ENCODE data around the gene SRPX.

SRPX gene

GRCh38 chrX:38138157-38138891 is 82.3 kb downstream of the SRPX start:
- no peak for DNase-seq

GRCh38 chrX:38129366-38129765 is 91.3 kb downstream of the SRPX start:
- no peak for DNase-seq

DNA sequence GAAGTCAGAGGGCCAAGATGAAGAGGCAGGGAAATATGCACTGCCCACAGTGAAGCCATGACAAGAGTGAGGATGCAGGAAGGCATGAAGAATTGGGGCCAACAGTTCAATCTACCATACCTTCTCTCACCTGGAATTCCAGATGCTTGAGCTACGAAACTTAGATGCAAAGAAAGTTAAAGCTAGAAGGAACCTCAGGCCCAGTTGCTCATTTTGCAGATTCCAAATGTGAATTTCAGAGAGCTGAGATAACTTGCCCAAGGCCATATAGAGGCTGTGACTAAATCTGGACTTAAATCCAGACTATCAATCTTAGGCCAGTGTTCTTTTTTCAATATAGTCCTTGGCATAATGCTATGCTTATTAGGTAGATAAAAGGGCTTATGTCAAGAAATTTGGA is 92.7 kb downstream of the SRPX start:
- DNase-seq, result no peak

- DNase-seq, result no peak
Observed at GRCh38 chrX:38126179-38126578, 94.5 kb downstream of the SRPX start.

DNA sequence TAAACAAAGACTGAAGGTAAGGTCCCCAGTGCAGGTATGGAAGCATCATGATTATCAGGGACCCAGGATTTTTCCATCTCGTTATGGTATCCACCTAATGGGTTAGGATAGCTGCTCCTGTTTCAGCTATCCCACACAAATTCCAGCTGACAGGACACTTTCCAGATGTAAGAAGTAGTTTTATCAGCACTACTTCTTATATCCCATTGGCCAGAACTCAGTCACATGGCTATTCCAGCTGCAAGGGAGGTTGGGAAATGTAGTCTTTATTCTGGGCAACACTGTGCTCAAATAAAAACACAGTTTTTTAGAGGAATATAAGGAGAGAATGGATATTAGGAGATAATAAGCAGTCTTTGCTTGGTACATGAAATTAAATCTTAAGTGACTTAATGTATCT is 96.7 kb downstream of the SRPX start:
- no peak for DNase-seq

DNA sequence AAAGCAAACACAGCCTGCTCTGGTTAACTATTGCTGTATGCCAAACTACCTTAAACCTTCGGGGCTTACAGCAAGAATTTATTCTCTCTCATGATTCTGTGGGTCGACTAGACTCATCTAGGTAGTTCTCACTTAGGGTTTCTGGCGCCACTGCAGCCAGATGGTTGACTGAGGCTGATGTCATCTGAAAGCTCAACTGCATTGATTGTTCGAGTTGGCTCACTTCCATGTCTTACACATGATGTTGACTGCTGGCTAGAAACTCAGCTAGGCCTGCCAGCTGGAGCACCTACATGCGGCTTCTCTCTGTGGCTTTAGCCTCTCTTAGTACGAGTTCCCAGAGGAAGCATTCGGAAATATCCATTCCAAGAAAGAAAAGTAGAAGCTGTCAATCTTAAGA is 103.2 kb downstream of the SRPX start:
- no peak for DNase-seq

DNA sequence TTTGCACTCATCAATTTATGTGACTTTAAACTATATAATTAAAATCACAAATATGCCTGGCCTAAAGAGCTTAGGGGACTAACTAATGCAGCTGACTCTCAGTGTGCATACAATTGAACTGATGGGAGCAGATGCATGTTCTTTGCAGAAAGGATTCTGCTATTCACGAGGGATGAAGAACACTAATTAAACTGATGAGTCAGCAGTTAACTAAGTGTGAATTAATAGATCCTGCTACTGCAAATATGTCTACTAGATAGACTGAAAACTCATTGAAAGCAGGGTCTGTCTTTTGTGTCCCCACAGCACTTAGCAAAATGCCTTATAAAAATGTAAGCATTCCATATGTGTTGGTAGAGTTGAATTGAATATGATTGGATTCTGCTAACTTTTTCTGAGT is 104.0 kb downstream of the SRPX start:
- DNase-seq, result no peak

- no peak for DNase-seq
Observed at GRCh38 chrX:38112566-38112965, 108.1 kb downstream of the SRPX start.

DNA sequence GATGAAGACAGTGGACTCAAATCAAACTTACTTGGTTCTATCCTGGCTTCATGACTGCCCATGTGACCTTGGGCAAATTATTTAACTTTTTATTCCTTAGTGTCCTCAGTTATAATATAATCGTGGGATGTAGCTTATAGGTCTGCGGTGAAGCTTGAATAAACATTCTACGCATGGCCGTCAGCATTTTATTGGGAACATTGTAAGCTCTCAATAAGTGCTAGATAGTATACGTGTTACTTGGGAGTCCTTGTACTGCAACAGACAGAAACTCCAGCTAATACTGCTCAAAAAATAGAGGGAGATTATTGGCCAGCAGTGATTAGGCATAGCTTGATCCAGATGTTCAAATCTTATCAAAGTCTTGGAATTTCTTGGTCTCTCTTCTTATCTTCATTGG is 109.5 kb downstream of the SRPX start:
- DNase-seq, result no peak

DNA sequence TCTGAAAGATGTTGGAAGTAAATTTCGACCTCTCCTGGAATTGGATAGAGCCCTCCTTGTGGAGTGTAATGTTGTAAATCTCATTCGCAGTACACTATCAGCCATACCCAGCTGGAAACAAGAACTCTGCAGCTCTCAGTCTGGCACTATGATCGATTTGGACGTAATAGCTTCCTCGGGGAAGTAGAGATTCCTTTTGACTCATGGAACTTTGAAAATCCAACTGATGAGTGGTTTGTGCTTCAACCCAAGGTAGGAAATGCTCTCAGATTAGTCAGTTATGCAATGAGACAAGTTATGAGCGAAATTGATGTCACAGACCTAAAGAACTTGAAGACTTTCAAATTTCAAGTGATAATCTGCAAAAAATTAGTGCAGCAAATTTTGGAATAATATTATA is 110.4 kb downstream of the SRPX start:
- no peak for DNase-seq

- no peak for DNase-seq
Observed at GRCh38 chrX:38109042-38109898, 111.4 kb downstream of the SRPX start.

DNA sequence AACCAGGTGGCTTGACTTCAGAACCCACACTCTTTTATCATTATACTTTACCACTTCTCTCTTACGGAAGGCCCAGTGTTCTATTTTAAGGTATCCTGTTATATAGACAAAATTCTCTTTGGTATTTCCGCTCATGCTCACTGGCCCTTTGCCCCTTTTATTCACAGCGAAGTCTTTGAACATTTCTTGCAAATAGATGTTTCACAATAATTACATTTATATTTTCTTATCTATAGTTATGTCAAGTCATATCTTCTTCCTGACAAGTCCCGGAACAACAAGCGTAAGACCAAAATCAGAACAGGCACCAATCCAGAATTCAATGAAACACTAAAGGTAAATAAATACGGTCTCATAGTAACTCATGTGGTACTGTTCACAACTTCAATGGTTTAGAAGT is 112.3 kb downstream of the SRPX start:
- DNase-seq, result no peak

DNA sequence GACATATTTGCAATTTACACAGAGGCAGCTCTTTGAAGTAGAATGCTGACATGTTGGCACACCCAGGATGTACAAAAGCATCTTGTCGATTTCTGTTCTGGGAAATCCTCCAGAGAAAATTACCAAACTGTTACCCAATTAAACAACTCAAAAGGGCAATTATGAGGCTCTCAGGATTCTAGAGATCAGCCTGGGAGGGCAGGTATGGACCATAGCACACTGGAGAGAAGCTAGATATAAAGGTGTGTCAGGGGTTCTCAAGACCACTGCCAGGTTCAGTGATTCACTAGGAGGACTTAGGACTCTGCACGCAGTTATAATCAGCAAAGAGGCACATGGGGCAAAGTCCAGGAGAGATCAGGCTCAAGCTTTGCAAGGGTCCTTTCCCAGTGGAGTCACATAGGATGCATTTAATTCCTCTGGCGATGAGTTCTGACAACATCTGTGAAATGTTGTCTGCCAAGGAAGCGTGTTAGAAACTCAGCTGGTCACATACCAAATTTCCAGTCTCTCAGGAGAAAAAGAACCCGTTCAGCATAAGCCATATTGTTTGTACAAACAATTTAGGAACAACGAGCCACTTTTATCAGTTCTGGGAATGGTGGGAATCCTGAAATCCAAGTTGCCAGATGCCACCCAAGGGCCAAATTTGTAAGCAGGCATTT is 113.5 kb downstream of the SRPX start:
- DNase-seq, result no peak

DNA sequence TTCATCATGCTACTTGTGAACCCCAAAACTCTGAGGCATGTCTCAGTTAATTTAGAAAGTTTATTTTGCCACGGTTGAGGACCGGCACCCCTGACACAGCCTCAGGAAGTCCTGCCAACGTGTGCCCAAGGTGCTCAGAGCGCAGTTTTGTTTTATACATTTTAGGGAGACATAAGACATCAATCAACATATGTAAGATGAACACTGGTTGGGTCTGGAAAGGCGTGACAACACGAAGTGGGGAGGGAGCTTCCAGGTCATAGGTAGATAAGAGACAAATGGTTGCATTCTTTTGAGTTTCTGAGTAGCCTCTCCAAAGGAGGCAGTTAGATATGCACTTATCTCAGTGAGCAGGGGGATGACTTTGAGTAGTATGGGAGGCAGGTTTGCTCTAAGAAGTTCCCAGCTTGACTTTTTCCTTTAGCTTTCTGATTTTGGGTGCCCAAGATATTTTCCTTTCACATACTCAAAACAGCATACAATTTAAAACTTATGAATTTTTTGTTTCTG is 115.4 kb downstream of the SRPX start:
- DNase-seq, result no peak

- DNase-seq, result no peak
Observed at GRCh38 chrX:38103857-38104812, 116.5 kb downstream of the SRPX start.

- DNase-seq, result no peak
Observed at GRCh38 chrX:38102875-38103274, 117.8 kb downstream of the SRPX start.

DNA sequence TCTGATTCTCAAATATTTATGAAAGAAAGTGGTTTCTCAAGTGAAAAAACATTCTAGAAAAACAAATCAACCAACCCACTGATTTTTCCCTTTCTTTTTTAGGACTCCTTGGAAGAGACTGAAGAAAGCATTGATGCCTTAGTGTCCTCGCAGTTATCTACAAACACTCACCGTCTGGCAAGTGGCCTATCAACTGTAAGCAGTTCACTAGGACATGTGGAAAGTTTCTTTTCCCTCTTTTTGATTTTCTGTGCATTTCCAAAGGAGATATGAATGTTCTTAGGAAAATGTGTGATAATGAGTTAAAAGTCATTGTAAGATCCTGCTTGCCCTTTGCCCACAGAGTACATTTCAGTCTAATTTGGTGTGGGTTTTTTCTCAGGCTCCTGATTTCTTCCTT is 118.4 kb downstream of the SRPX start:
- no peak for DNase-seq

DNA sequence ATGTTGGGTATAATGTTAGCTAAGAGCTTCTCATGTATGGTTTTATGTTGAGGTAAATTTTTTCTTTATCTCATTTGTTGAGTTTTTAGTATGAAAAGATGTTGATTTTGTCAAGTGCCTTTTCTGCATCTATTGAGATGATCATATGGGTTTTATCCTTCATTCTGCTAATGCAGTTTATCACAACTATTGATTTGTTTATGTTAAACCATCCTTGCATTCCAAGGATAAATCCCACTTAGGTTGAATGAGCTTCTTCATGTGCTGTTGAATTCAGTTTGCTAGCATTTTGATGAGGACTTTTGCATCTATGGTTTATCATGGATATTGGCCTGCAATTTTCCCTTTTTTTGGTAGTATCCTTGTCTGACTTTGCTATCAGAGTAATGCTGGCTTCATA is 121.0 kb downstream of the SRPX start:
- no peak for DNase-seq

Measured in NCI-H146 (cell line).